ENCODE data around the gene REG4.
"Not testable (repeated sequence)": the region's sequence is repeated elsewhere in the genome, so short reads cannot be mapped to it uniquely, and the experiment has no call there.

Gene REG4

DNA sequence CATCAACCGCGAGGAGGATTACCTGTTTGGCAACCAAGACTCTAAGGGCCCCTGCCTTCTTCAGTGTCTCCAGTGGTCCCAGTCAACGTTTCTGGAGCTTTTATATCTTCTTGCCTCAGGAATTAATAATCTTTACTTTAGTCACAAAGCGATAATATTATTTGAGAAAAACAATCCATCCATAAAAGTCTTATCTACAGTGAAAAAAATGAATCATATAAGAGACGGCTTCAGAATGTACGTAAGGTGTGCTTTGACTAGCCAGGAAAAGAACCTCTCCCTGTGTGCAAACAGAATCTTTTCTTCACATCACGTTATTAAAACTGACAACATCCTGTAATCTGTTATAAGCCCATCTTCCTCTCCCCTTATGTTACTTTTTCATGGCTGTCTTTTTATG is at the start of gene REG4:
Gene REG4 (minus strand): TSS at position 74 of the 400 bp plus-strand sequence. CDS start 2,691 bp downstream, outside the sequence.
- DNase-seq (ENCODE audit: low read depth, low spot score) = no peak

GRCh38 chr1:119859647-119860046 is 48.4 kb upstream of the REG4 start:
- peak; percentile 32 for DNase-seq (ENCODE audit: low read depth, low spot score)

DNA sequence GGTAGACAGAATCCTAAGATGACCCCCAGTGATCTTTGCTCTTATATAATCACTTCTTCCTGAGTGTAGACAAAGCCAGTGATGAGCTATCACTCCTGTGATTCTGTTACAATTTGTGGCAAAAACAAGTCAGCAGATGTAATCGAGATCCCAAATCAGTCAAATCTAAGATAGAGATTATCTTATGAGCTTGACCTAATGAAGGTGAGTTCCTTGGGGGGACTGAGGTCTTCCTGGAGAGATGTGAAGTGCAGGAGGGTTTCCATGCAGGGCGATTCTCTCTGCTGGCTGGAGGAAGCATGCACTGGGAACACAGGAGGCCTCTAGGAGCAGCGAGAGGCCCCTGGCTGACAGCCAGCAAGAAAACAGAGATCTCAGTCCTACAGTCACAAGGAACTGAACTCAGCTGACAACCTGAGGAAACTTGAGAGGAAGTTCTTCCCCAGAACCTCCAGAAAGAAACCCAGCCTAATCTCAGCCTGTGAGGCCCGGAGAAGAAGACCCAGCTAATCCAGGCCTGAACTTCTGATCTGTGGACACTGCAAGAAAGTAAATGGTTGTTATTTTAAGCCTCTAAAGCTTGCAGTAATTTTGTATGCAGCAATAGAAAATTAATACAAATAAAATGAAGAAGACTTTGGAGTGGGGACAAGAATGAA is 47.4 kb upstream of the REG4 start:
- DNase-seq (ENCODE audit: low read depth, low spot score) = not testable (repeated sequence)

- DNase-seq (ENCODE audit: low read depth, low spot score) = no peak
Measured at GRCh38 chr1:119858126-119858525, 46.9 kb upstream of the REG4 start.

GRCh38 chr1:119853155-119853554 is 41.9 kb upstream of the REG4 start:
- no peak for DNase-seq (ENCODE audit: low read depth, low spot score)

GRCh38 chr1:119844206-119844605 is 32.9 kb upstream of the REG4 start:
- DNase-seq (ENCODE audit: low read depth, low spot score) = not testable (repeated sequence)

DNA sequence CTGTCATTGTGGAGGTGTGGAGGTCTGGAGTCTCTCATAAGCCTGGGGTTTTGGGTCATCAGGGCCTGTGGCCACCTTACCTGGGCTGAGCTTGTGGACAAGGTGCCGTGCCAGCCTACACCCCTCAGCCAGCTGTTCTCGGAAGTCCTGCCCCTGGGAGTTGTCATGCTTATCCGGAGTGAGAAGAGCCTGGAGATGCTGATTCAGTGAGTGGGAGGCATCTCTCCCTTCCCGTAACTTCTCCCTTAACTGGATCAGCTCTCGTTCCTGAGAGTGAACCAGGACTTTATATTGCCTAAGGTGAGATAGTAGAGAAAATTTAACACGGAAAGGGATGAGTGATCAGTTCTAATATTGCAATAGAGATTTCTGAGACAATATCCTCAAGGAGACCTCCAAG is 30.0 kb upstream of the REG4 start:
- DNase-seq (ENCODE audit: low read depth, low spot score) = no peak

DNA sequence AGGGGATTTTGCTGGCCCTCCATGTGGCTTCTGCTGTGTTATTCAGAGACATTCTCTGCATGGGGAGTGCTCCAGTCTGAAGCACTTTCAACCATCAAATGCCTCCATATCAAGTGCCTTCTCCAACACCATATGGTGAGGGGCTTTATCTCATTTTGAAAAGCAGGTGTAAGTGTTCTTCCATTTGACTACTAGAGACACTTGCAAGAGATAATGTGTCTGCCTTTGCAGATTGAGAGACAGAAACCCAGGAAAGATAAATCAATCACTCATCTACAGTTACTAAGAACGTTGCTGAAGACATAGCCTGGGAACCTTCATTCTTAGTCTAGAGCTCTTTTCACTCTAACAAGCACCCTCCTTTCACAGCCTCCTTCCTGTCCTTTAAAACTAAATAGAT is 29.5 kb upstream of the REG4 start:
- DNase-seq (ENCODE audit: low read depth, low spot score) = no peak

DNA sequence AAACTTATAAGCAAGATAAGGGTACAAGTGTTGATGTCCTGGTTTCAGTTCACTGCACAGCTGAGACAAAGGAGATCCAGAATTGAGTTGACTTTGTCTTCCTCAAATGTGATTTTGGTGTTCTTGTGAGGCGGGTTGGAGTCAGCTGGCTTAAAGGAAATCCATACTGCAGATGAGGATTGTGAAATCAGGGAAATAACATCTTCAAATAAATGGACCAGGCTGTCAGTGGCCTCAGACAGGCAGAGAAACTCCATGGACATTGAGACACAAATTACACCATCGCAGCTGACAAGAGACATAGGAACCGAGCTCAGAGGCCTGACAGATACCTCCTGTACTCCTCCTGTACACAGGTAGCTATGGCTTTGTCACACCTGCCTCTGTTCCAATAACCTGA is 27.0 kb upstream of the REG4 start:
- no peak for DNase-seq (ENCODE audit: low read depth, low spot score)

GRCh38 chr1:119834990-119835389 is 23.7 kb upstream of the REG4 start:
- no peak for DNase-seq (ENCODE audit: low read depth, low spot score)

- no peak for DNase-seq (ENCODE audit: low read depth, low spot score)
Measured at GRCh38 chr1:119831027-119831426, 19.8 kb upstream of the REG4 start.

DNA sequence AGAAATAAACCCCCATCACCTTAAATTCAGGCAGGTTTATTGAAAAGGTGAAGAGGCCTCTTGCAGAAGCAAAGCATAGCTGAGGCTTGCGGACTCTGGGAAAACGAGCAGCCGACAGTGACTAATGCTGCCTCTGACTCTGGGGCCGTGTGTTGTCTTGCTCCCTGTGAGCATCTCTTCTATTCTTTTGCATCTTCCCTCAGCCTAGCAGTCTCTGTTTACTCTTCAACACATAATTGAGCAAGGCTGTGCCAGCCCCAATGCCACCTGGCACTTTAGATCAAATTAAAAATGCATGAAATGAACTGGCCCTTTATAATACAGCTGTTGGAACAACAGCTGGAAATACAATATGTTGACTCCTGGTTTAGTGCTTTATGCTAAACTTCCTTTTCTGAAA is 18.4 kb upstream of the REG4 start:
- no peak for DNase-seq (ENCODE audit: low read depth, low spot score)

- not testable (repeated sequence) for DNase-seq (ENCODE audit: low read depth, low spot score)
Measured at GRCh38 chr1:119829006-119829405, 17.7 kb upstream of the REG4 start.

DNA sequence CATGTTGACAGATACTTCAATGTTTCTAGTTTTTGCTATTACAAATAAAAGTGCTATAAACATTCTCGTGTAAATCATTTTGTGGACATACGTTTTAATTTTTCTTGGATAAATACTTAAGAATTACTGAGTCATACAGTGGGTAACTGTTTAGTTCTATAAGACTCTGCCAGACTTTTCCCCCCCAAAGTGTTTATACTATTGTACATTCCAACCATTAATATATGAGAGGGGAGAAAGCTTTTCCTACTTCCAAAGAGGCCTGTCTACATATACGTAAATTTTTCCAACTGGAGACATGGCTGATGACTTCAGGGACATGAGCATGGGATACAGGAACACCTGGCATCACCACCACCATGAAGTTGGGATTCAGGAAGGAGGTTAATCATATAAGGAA is 17.0 kb upstream of the REG4 start:
- no peak for DNase-seq (ENCODE audit: low read depth, low spot score)

GRCh38 chr1:119827010-119827409 is 15.8 kb upstream of the REG4 start:
- no peak for DNase-seq (ENCODE audit: low read depth, low spot score)

- DNase-seq (ENCODE audit: low read depth, low spot score) = no peak
Measured at GRCh38 chr1:119822406-119822805, 11.1 kb upstream of the REG4 start.

GRCh38 chr1:119818181-119818580 is 6.9 kb upstream of the REG4 start:
- no peak for DNase-seq (ENCODE audit: low read depth, low spot score)

DNA sequence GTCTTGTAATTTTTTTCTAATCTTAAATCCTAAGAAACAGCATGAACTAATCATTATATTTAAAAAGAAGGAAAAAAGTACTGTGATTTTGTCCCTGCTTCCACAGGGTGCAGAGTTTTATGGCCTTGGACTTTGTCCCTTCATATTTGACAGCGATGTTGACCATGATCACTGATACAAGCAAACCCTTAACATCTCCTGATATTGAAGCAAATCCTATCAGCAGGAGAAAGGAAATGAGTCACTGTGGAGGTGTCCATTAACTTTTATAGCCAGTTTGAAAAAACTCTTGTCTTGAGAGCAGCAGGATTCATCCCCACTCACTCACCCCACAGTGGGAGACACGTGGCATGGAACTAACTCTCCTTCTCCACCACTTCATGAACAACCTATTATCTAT is 5.1 kb upstream of the REG4 start:
- DNase-seq (ENCODE audit: low read depth, low spot score) = no peak

- DNase-seq (ENCODE audit: low read depth, low spot score) = no peak
Measured at GRCh38 chr1:119815928-119816327, 4.7 kb upstream of the REG4 start.

GRCh38 chr1:119815361-119815760 is 4.1 kb upstream of the REG4 start:
- DNase-seq (ENCODE audit: low read depth, low spot score) = no peak

- DNase-seq (ENCODE audit: low read depth, low spot score) = no peak
Measured at GRCh38 chr1:119814288-119814687, 3.0 kb upstream of the REG4 start.

DNA sequence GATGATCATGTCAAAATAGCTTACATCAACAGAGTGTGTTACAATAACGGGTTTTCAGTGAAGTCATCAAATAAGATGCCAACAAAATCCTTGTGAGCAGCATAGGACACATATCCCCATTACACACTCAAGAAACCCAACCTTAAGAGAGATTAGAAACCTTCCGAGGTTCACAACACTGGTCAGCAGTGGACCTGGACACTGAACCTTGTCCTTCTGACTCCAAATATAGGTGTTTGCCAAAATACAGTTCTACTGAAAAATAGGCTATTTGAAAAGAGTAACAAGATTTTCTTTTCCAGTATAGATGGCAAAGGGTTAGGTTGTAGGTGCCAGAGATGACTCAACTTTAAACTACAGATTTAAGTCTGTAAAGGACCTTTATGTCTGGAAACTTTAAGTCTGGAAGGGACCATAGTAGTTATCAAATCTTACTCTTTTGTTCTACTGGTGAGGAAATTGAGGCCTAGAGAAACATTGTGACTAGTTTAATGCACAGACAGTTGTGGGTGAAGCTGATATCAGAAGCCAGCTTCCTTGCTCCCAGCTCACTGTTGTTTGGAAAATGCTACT is 811 bp upstream of the REG4 start:
- no peak for DNase-seq (ENCODE audit: low read depth, low spot score)

GRCh38 chr1:119808972-119809550 is 2.2 kb downstream of the REG4 start:
- DNase-seq (ENCODE audit: low read depth, low spot score) = peak; percentile 50
